Panc1 (cell line): ENCODE data around the gene PHF2. TPM values are rescaled to one million over a fixed set of nuclear protein-coding genes. Genes with fewer than 3 reads are reported as not detected.

ENCODE experiments used
- ATAC-seq: fragments of 200-7000 bp; cut with Tn5 transposase; 2 replicates; pipeline ENCODE4 v1.9.1; 2020; ENCODE audit warnings: mild to moderate bottlenecking, moderate library complexity
- BruUV-seq: library from RNA; stranded (reverse); fragments of 400-500 nt; replicated peaks from 2 replicates; lab custom pipeline; 2021; lab: Mats Ljungman, UMichigan
- CTCF ChIA-PET: fragments of 300-600 bp; sonication (Branson Sonifier 250); formaldehyde crosslinking; loops from one replicate; lab custom pipeline; 2022; ENCODE audit warnings: antibody characterized with exemption; lab: Charles Lee
- POLR2A ChIA-PET: fragments of 300-600 bp; sonication (Branson Sonifier 250); formaldehyde crosslinking; loops from one replicate; lab custom pipeline; 2022; ENCODE audit warnings: antibody characterized with exemption; lab: Charles Lee
- DNase-seq: peaks from one replicate; pipeline ENCODE4 v3.0.0-alpha.2; 2010; ENCODE audit warnings: low read depth, low spot score
- H3K27ac ChIP-seq: 2 replicates; pipeline ENCODE4 v1.5.1; 2011; ENCODE audit warnings: mild to moderate bottlenecking, low read length, inconsistent platforms
- H3K27me3 ChIP-seq: fragments of 200-500 bp; sonication (Bioruptor generic); 2 replicates; pipeline ENCODE4 v1.6.0; 2014; ENCODE audit warnings: low read length, inconsistent platforms; ENCODE audit not compliant: control insufficient read depth, insufficient read depth
- H3K36me3 ChIP-seq: fragments of 200-500 bp; sonication (Bioruptor generic); 2 replicates; pipeline ENCODE4 v1.5.1; 2014; ENCODE audit warnings: inconsistent platforms, mild to moderate bottlenecking, low read length, moderate library complexity; ENCODE audit not compliant: control insufficient read depth, insufficient read depth
- H3K4me1 ChIP-seq: 2 replicates; pipeline ENCODE4 v1.5.1; 2011; ENCODE audit warnings: inconsistent platforms, mild to moderate bottlenecking, low read length, moderate library complexity; ENCODE audit not compliant: control insufficient read depth, insufficient read depth
- H3K4me3 ChIP-seq, 2 experiments: 2 replicates each; pipeline ENCODE4 v1.5.1; 2011 to 2012; ENCODE audit warnings: low read depth in 2 of 2, low read length in 2 of 2, mild to moderate bottlenecking in 2 of 2, inconsistent platforms in 1 of 2, moderate library complexity in 1 of 2
- H3K9me3 ChIP-seq: fragments of 200-500 bp; sonication (Bioruptor generic); 2 replicates; pipeline ENCODE4 v1.5.1; 2014; ENCODE audit warnings: low read depth, mild to moderate bottlenecking, inconsistent platforms, low read length, moderate library complexity; ENCODE audit not compliant: control insufficient read depth, insufficient read depth
- POLR2AphosphoS5 ChIP-seq: IDR thresholded peaks from 2 replicates; pipeline ENCODE4 v1.6.1; 2012; ENCODE audit warnings: mild to moderate bottlenecking, low read depth, low read length, moderate library complexity
- SIN3A ChIP-seq: IDR thresholded peaks from 2 replicates; pipeline ENCODE4 v1.6.1; 2012; ENCODE audit warnings: low read depth, mild to moderate bottlenecking, low read length, moderate library complexity, borderline replicate concordance; ENCODE audit not compliant: insufficient read depth
- TCF7L2 ChIP-seq: IDR thresholded peaks from 2 replicates; pipeline ENCODE4 v1.6.1; 2011; ENCODE audit warnings: mild to moderate bottlenecking, low read depth, low read length, inconsistent platforms
- in situ Hi-C: cut with HindIII; loops from 2 replicates; pipeline ENCODE4 v1.10.0; 2016; ENCODE audit warnings: low sequenced_read_pairs, low pct_unique_long_range_greater_than_20kb
- intact Hi-C: fragments of 100-400 bp; cut with micrococcal nuclease; formaldehyde crosslinking; loops from one replicate; pipeline ENCODE4 v1.10.0; 2022; ENCODE audit not compliant: unreplicated experiment
- total RNA-seq: library from RNA; stranded (reverse); gene quantifications from one replicate; pipeline ENCODE4 v1.2.1, GENCODE V29; 2021; ENCODE audit not compliant: unreplicated experiment
- TF ChIP-seq, protein P1 (sequence below): fragments of 450-650 bp; IDR thresholded peaks from 2 replicates; pipeline ENCODE4 v1.5.1; 2017; ENCODE audit warnings: mild to moderate bottlenecking
- TF ChIP-seq, protein P2 (sequence below), 2 experiments: IDR thresholded peaks; 2 replicates each; pipeline ENCODE4 v1.6.1; 2011 to 2012; ENCODE audit warnings: low read depth in 2 of 2, control low read depth in 1 of 2, low read length in 1 of 2, mild to moderate bottlenecking in 1 of 2, moderate library complexity in 1 of 2; ENCODE audit not compliant: insufficient read depth in 1 of 2

PHF2 gene
- total RNA-seq, 1 experiment from 2014 or later, result 16.6 TPM

DNA sequence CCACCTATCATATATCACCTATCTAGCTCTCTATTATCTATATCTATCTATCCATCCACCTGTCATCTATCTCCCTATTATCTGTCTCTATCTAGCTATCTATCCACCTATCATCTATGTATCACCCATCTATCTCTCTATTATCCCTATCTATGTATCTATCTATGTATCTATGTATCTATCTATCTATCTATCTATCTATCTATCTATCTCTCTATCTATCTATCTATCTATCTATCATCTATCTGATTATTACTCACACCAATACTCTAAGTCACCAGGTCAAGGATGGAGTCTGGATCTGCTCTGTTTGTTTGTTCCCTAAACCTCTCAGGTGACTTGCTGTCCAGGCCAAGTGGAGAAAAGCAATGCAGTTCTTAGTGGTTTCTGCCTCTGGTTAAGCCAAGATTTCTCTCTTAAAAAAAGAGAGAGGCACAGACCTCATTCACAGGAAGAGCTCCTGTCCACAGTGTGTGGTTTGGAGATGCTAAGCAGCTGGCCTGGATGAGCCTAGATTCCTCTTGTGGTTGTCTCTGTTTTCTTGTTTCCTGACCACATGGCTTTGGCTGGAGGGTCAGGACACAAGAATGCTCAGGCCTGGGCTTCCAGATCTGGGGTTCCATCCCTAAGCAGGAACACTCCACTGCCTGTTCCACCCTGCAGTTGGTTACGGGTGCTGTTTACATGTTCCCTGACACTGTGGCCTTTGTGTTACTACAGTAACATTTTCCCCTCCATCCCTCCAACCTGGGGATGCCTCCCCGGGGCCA lies 133.4 kb downstream of the PHF2 start:
- ATAC-seq (no peak), DNase-seq (no peak)
- TF ChIP-seq SIN3A (no peak), TCF7L2 (no peak), POLR2AphosphoS5 (no peak)
- TF ChIP-seq, protein P1, sequence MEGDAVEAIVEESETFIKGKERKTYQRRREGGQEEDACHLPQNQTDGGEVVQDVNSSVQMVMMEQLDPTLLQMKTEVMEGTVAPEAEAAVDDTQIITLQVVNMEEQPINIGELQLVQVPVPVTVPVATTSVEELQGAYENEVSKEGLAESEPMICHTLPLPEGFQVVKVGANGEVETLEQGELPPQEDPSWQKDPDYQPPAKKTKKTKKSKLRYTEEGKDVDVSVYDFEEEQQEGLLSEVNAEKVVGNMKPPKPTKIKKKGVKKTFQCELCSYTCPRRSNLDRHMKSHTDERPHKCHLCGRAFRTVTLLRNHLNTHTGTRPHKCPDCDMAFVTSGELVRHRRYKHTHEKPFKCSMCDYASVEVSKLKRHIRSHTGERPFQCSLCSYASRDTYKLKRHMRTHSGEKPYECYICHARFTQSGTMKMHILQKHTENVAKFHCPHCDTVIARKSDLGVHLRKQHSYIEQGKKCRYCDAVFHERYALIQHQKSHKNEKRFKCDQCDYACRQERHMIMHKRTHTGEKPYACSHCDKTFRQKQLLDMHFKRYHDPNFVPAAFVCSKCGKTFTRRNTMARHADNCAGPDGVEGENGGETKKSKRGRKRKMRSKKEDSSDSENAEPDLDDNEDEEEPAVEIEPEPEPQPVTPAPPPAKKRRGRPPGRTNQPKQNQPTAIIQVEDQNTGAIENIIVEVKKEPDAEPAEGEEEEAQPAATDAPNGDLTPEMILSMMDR, result no peak
- TF ChIP-seq, protein P2, sequence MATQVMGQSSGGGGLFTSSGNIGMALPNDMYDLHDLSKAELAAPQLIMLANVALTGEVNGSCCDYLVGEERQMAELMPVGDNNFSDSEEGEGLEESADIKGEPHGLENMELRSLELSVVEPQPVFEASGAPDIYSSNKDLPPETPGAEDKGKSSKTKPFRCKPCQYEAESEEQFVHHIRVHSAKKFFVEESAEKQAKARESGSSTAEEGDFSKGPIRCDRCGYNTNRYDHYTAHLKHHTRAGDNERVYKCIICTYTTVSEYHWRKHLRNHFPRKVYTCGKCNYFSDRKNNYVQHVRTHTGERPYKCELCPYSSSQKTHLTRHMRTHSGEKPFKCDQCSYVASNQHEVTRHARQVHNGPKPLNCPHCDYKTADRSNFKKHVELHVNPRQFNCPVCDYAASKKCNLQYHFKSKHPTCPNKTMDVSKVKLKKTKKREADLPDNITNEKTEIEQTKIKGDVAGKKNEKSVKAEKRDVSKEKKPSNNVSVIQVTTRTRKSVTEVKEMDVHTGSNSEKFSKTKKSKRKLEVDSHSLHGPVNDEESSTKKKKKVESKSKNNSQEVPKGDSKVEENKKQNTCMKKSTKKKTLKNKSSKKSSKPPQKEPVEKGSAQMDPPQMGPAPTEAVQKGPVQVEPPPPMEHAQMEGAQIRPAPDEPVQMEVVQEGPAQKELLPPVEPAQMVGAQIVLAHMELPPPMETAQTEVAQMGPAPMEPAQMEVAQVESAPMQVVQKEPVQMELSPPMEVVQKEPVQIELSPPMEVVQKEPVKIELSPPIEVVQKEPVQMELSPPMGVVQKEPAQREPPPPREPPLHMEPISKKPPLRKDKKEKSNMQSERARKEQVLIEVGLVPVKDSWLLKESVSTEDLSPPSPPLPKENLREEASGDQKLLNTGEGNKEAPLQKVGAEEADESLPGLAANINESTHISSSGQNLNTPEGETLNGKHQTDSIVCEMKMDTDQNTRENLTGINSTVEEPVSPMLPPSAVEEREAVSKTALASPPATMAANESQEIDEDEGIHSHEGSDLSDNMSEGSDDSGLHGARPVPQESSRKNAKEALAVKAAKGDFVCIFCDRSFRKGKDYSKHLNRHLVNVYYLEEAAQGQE (IDR thresholded peaks at IDR 0.05; ENCODE audit: insufficient read depth in 1 of 2, low read depth in 2 of 2, low read length in 1 of 2), result no peak
- intact Hi-C loops (no loop called here), in situ Hi-C loops (no loop called here)
- H3K27ac ChIP-seq, result no peak overlapping the region
- no peaks in the 10 kb centered on the region for H3K4me1 ChIP-seq
- no peaks in the 10 kb centered on the region for H3K27me3 ChIP-seq
- H3K36me3 ChIP-seq, result no peaks in the 10 kb centered on the region
- ChIA-PET POLR2A (no interaction called here), CTCF (no interaction called here)
- no TSS peak for BruUV-seq
- no peak overlapping the region for H3K4me3 ChIP-seq
- H3K9me3 ChIP-seq, result no peaks in the 10 kb centered on the region

DNA sequence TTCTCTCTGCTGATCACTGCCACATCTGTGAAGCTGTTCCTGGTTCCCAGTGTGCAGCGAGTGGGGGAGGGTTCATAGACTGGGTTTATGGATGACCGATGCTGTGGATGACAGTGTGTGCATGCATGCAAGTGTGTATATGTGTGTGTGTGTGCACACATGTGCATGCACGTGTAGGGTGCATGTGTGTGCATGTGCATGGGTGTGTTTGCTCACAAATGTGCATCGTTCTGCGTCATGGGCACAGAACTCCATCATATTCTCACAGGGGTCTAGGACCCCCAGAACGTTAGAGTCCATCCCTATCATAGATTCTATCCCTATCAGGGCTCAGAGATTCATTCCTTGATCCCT lies 134.0 kb downstream of the PHF2 start:
- intact Hi-C loops (no loop called here), in situ Hi-C loops (no loop called here)
- no peak overlapping the region for H3K27ac ChIP-seq
- no peak for ATAC-seq
- no peaks in the 10 kb centered on the region for H3K27me3 ChIP-seq
- no peaks in the 10 kb centered on the region for H3K9me3 ChIP-seq
- H3K4me1 ChIP-seq, result no peaks in the 10 kb centered on the region
- POLR2A ChIA-PET, result no interaction called here
- no peak for DNase-seq
- TF ChIP-seq, protein P2 (IDR thresholded peaks at IDR 0.05; ENCODE audit: insufficient read depth in 1 of 2, low read depth in 2 of 2, low read length in 1 of 2), result no peak
- TF ChIP-seq SIN3A (no peak), POLR2AphosphoS5 (no peak), TCF7L2 (no peak)
- TF ChIP-seq, protein P1, result no peak
- CTCF ChIA-PET, result no interaction called here
- H3K36me3 ChIP-seq, result no peaks in the 10 kb centered on the region
- no peak overlapping the region for H3K4me3 ChIP-seq
- BruUV-seq, result no TSS peak
